Measurements from ENCODE around the gene PLEKHG4B.

Gene PLEKHG4B

GRCh38 chr5:174291-174600, 82.3 kb downstream of the PLEKHG4B start:
- Histone ChIP-seq H4K91ac (ENCODE audit: low read depth, low read length, poor library complexity) (no peak overlapping the region), H3K4me3 (ENCODE audit: low read length in 2 of 2) (no peak overlapping the region), H2BK15ac (ENCODE audit: low read length) (no peak overlapping the region), H3K27ac (replicated peaks; ENCODE audit: low read length) (no peak overlapping the region), H3K18ac (ENCODE audit: low read length) (no peak overlapping the region), H3K4me2 (ENCODE audit: insufficient read depth, low read length, poor library complexity, severe bottlenecking) (no peak overlapping the region), H3K27me3 (ENCODE audit: control insufficient read depth in 3 of 3, insufficient read depth in 3 of 3, low read depth in 1 of 3, low read length in 3 of 3) (no peaks in the 10 kb centered on the region), H2BK120ac (ENCODE audit: low read depth, low read length) (no peak overlapping the region), H3K36me3 (replicated peaks in 1 of 2; ENCODE audit: control insufficient read depth in 2 of 2, insufficient read depth in 2 of 2, low read length in 2 of 2) (peaks cover 12 to 39% of the 10 kb centered on the region in 2 donors), H3K23ac (ENCODE audit: low read depth, low read length, poor library complexity) (no peak overlapping the region), H4K8ac (ENCODE audit: low read depth, low read length) (no peak overlapping the region), H3K4ac (ENCODE audit: low read length) (no peak overlapping the region), H3K4me1 (ENCODE audit: control insufficient read depth in 2 of 2, insufficient read depth in 1 of 2, low read depth in 1 of 2, low read length in 2 of 2) (peaks cover 0 to 25% of the 10 kb centered on the region in 2 donors), H2AFZ (ENCODE audit: low read length) (no peak overlapping the region), H3K9ac (ENCODE audit: low read depth, low read length, poor library complexity) (no peak overlapping the region), H3K9me3 (replicated peaks in 1 of 2; ENCODE audit: control insufficient read depth in 2 of 2, insufficient read depth in 1 of 2, low read depth in 1 of 2, low read length in 2 of 2) (no peaks in the 10 kb centered on the region), H2BK12ac (ENCODE audit: low read length) (no peak overlapping the region), H2AK5ac (ENCODE audit: low read depth, low read length) (no peak overlapping the region), H2BK5ac (ENCODE audit: low read length) (no peak overlapping the region), H3K14ac (ENCODE audit: low read length) (no peak overlapping the region), H3K79me1 (ENCODE audit: low read depth, low read length) (no peaks in the 10 kb centered on the region)
- no CpG with 5 or more reads among the region's 5 CpGs for whole genome bisulfite sequencing, 2 donors (ENCODE audit: extremely low coverage in 2 of 2, insufficient read length in 2 of 2, insufficient replicate concordance in 1 of 2)
- DNase-seq (ENCODE audit: low spot score): no peak

GRCh38 chr5:174876-175465, 83.0 kb downstream of the PLEKHG4B start:
- H2BK15ac ChIP-seq (ENCODE audit: low read length): no peak overlapping the region
- no peak for DNase-seq (ENCODE audit: low spot score)
- no peak overlapping the region for H2BK120ac ChIP-seq (ENCODE audit: low read depth, low read length)
- H3K79me1 ChIP-seq (ENCODE audit: low read depth, low read length): no peaks in the 10 kb centered on the region
- H3K23ac ChIP-seq (ENCODE audit: low read depth, low read length, poor library complexity): no peak overlapping the region
- peaks cover 0 to 18% of the 10 kb centered on the region in 2 donors for H3K4me1 ChIP-seq (ENCODE audit: control insufficient read depth in 2 of 2, insufficient read depth in 1 of 2, low read depth in 1 of 2, low read length in 2 of 2)
- H2BK5ac ChIP-seq (ENCODE audit: low read length): no peak overlapping the region
- no peak overlapping the region for H3K14ac ChIP-seq (ENCODE audit: low read length)
- no CpG with 5 or more reads among the region's 16 CpGs for WGBS, 2 donors (ENCODE audit: extremely low coverage in 2 of 2, insufficient read length in 2 of 2, insufficient replicate concordance in 1 of 2)
- no peak overlapping the region for H3K9ac ChIP-seq (ENCODE audit: low read depth, low read length, poor library complexity)
- H4K8ac ChIP-seq (ENCODE audit: low read depth, low read length): no peak overlapping the region
- H3K4me2 ChIP-seq (ENCODE audit: insufficient read depth, low read length, poor library complexity, severe bottlenecking): no peak overlapping the region
- no peaks in the 10 kb centered on the region for H3K27me3 ChIP-seq (ENCODE audit: control insufficient read depth in 3 of 3, insufficient read depth in 3 of 3, low read depth in 1 of 3, low read length in 3 of 3)
- H3K4ac ChIP-seq (ENCODE audit: low read length): no peak overlapping the region
- H2AK5ac ChIP-seq (ENCODE audit: low read depth, low read length): no peak overlapping the region
- H3K27ac ChIP-seq (replicated peaks; ENCODE audit: low read length): no peak overlapping the region
- no peak overlapping the region for H3K4me3 ChIP-seq (ENCODE audit: low read length in 2 of 2)
- peak overlapping the region; percentile 18 for H2BK12ac ChIP-seq (ENCODE audit: low read length)
- H3K9me3 ChIP-seq (replicated peaks in 1 of 2; ENCODE audit: control insufficient read depth in 2 of 2, insufficient read depth in 1 of 2, low read depth in 1 of 2, low read length in 2 of 2): no peaks in the 10 kb centered on the region
- H4K91ac ChIP-seq (ENCODE audit: low read depth, low read length, poor library complexity): no peak overlapping the region
- H3K36me3 ChIP-seq (replicated peaks in 1 of 2; ENCODE audit: control insufficient read depth in 2 of 2, insufficient read depth in 2 of 2, low read length in 2 of 2): peaks cover 12 to 38% of the 10 kb centered on the region in 2 donors
- H2AFZ ChIP-seq (ENCODE audit: low read length): no peak overlapping the region
- H3K18ac ChIP-seq (ENCODE audit: low read length): peak overlapping the region; percentile 36

GRCh38 chr5:176296-176823, 84.4 kb downstream of the PLEKHG4B start:
- H3K23ac ChIP-seq (ENCODE audit: low read depth, low read length, poor library complexity): no peak overlapping the region
- H4K91ac ChIP-seq (ENCODE audit: low read depth, low read length, poor library complexity): no peak overlapping the region
- H3K18ac ChIP-seq (ENCODE audit: low read length): peak overlapping the region; percentile 9
- H3K79me1 ChIP-seq (ENCODE audit: low read depth, low read length): no peaks in the 10 kb centered on the region
- no peak overlapping the region for H4K8ac ChIP-seq (ENCODE audit: low read depth, low read length)
- no peak overlapping the region for H3K9ac ChIP-seq (ENCODE audit: low read depth, low read length, poor library complexity)
- peaks cover 5 to 8% of the 10 kb centered on the region in 2 donors for H3K4me1 ChIP-seq (ENCODE audit: control insufficient read depth in 2 of 2, insufficient read depth in 1 of 2, low read depth in 1 of 2, low read length in 2 of 2)
- H2BK12ac ChIP-seq (ENCODE audit: low read length): no peak overlapping the region
- H2BK120ac ChIP-seq (ENCODE audit: low read depth, low read length): no peak overlapping the region
- no peak overlapping the region for H3K4me3 ChIP-seq (ENCODE audit: low read length in 2 of 2)
- H3K9me3 ChIP-seq (replicated peaks in 1 of 2; ENCODE audit: control insufficient read depth in 2 of 2, insufficient read depth in 1 of 2, low read depth in 1 of 2, low read length in 2 of 2): no peaks in the 10 kb centered on the region
- H2AK5ac ChIP-seq (ENCODE audit: low read depth, low read length): no peak overlapping the region
- no peak overlapping the region for H2AFZ ChIP-seq (ENCODE audit: low read length)
- H3K4me2 ChIP-seq (ENCODE audit: insufficient read depth, low read length, poor library complexity, severe bottlenecking): no peak overlapping the region
- H3K27me3 ChIP-seq (ENCODE audit: control insufficient read depth in 3 of 3, insufficient read depth in 3 of 3, low read depth in 1 of 3, low read length in 3 of 3): no peaks in the 10 kb centered on the region
- peaks cover 12 to 32% of the 10 kb centered on the region in 2 donors for H3K36me3 ChIP-seq (replicated peaks in 1 of 2; ENCODE audit: control insufficient read depth in 2 of 2, insufficient read depth in 2 of 2, low read length in 2 of 2)
- H3K27ac ChIP-seq (replicated peaks; ENCODE audit: low read length): no peak overlapping the region
- H2BK15ac ChIP-seq (ENCODE audit: low read length): no peak overlapping the region
- DNase-seq (ENCODE audit: low spot score): no peak
- H3K14ac ChIP-seq (ENCODE audit: low read length): no peak overlapping the region
- no CpG with 5 or more reads among the region's 11 CpGs for WGBS, 2 donors (ENCODE audit: extremely low coverage in 2 of 2, insufficient read length in 2 of 2, insufficient replicate concordance in 1 of 2)
- H3K4ac ChIP-seq (ENCODE audit: low read length): no peak overlapping the region
- H2BK5ac ChIP-seq (ENCODE audit: low read length): no peak overlapping the region

GRCh38 chr5:178110-178509, 86.1 kb downstream of the PLEKHG4B start:
- Histone ChIP-seq H3K23ac (ENCODE audit: low read depth, low read length, poor library complexity) (no peak overlapping the region), H2BK120ac (ENCODE audit: low read depth, low read length) (no peak overlapping the region), H2BK5ac (ENCODE audit: low read length) (no peak overlapping the region), H2BK12ac (ENCODE audit: low read length) (no peak overlapping the region), H3K36me3 (replicated peaks in 1 of 2; ENCODE audit: control insufficient read depth in 2 of 2, insufficient read depth in 2 of 2, low read length in 2 of 2) (peaks cover 11 to 37% of the 10 kb centered on the region in 2 donors), H3K27me3 (ENCODE audit: control insufficient read depth in 3 of 3, insufficient read depth in 3 of 3, low read depth in 1 of 3, low read length in 3 of 3) (no peaks in the 10 kb centered on the region), H4K91ac (ENCODE audit: low read depth, low read length, poor library complexity) (no peak overlapping the region), H3K18ac (ENCODE audit: low read length) (no peak overlapping the region), H2AK5ac (ENCODE audit: low read depth, low read length) (no peak overlapping the region), H2AFZ (ENCODE audit: low read length) (no peak overlapping the region), H4K8ac (ENCODE audit: low read depth, low read length) (no peak overlapping the region), H3K4ac (ENCODE audit: low read length) (no peak overlapping the region), H3K14ac (ENCODE audit: low read length) (no peak overlapping the region), H3K9me3 (replicated peaks in 1 of 2; ENCODE audit: control insufficient read depth in 2 of 2, insufficient read depth in 1 of 2, low read depth in 1 of 2, low read length in 2 of 2) (no peaks in the 10 kb centered on the region), H3K79me1 (ENCODE audit: low read depth, low read length) (no peaks in the 10 kb centered on the region), H3K27ac (replicated peaks; ENCODE audit: low read length) (no peak overlapping the region), H2BK15ac (ENCODE audit: low read length) (no peak overlapping the region), H3K4me2 (ENCODE audit: insufficient read depth, low read length, poor library complexity, severe bottlenecking) (no peak overlapping the region), H3K9ac (ENCODE audit: low read depth, low read length, poor library complexity) (no peak overlapping the region), H3K4me1 (ENCODE audit: control insufficient read depth in 2 of 2, insufficient read depth in 1 of 2, low read depth in 1 of 2, low read length in 2 of 2) (peaks cover 3 to 5% of the 10 kb centered on the region in 2 donors), H3K4me3 (ENCODE audit: low read length in 2 of 2) (no peak overlapping the region)
- no peak for DNase-seq (ENCODE audit: low spot score)
- no CpG with 5 or more reads among the region's 5 CpGs for WGBS, 2 donors (ENCODE audit: extremely low coverage in 2 of 2, insufficient read length in 2 of 2, insufficient replicate concordance in 1 of 2)

All from neuronal stem cell (in vitro differentiated cells).